Measurements from ENCODE around the gene HES3. TPM values are rescaled to one million over a fixed set of nuclear protein-coding genes. Genes with fewer than 3 reads are reported as not detected.

The HES3 gene
- total RNA-seq, 8 experiments from 2014 or later: 0.37 to 0.66 (median 0.42) TPM; not detected in 5

DNA sequence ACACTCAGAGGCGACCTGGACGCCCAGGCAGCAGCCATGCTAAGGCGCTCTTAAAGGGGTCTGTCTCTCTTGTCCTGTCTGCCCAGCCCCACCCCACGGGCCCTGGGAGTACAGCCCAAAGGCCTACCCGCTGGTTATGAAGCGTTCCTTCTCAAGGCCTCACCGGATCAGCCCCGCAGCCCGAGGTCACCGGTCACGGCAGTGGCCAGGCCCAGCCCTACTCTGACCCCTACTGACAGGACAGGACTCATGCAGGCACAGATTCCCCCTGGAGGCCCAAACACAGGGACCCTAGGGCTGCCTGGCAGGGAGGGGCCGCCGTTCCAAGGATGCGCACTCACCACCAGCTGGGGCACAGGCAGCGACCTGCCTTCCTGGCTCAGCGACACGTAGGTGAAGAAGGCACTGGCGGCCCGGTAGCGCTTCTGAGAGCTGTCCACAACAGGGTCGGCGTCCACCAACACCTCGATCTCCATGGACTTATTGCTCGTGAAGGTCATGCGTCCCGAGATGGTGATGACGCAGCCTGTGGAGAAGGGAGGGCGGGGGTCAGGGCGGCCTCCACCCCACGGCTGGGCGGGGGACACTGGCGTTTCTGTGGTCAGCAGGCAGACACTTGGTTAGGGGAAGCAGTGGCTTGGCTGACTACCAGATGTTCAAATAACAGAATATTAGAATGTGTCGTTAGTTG lies 36.9 kb downstream of the HES3 start:
- H3K4me1 ChIP-seq (replicated peaks in 1 of 2): peaks cover 37 to 40% of the 10 kb centered on the region in 2 donors
- ATAC-seq (replicated peaks in 6 of 8): peak in 3 of 8 experiments; percentile 5 to 15 (median 7)
- in situ Hi-C loops (cut with MboI; ENCODE audit: low pct_unique_long_range_greater_than_20kb in 2 of 9, low sequenced_read_pairs in 9 of 9, unreplicated experiment in 9 of 9): no loop called here
- H3K27ac ChIP-seq: no peak overlapping the region
- WGBS, 10 experiments: 20 to 100% (median 65%) methylated on average over 1 to 9 of the region's 33 CpGs; no CpG with 5 or more reads in 5 of the 10 experiments
- H3K4me3 ChIP-seq: no peak overlapping the region

DNA sequence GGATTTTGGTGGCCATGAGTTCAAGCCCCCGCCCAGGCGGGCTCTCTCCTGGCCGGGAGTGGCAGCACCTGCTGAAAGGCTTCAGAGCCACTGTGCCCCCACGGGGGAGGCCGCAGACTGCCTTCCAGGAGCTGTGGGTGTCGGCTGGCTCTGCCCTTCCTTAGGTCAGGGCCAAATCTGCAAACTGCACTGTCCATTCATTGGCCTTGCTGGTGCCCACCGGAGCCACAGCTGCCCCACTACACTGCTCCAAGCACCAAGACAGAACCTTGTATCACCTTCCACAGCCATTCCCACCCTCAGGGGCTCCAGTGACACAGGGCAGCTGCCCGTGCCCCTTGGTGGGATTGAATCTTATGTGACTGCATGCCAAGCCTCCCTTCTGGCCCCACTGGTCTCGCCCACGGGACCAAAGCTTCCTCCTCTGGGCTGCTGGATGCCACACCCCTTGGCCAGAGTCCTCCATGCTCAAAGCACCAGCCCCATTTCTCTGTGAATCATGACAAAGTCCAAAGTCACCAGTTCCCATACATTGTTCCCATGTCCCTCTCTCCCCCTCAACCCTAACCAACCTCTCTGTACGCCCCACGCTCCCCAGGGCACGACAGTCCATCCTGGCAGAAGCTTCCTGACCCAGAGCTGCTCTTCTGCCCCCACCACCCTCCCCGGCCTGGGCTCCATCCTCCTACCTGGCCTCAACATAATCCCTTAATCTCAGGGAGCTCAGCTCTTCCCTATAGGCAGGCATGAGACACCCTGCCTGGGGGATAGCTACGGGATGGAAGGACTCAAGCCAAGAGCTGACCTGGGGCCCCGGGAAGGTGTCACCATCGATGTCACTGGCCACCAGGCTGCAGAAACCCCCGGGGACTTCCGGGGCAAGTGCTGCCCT lies 37.8 kb downstream of the HES3 start:
- H3K4me3 ChIP-seq: no peak overlapping the region
- 70 to 100% (median 85%) methylated on average over 1 to 10 of the region's 19 CpGs; no CpG with 5 or more reads in 3 of the 10 experiments for WGBS, 10 experiments
- in situ Hi-C loops (cut with MboI; ENCODE audit: low pct_unique_long_range_greater_than_20kb in 2 of 9, low sequenced_read_pairs in 9 of 9, unreplicated experiment in 9 of 9): no loop called here
- no peak overlapping the region for H3K27ac ChIP-seq
- H3K4me1 ChIP-seq (replicated peaks in 1 of 2): peaks cover 30 to 33% of the 10 kb centered on the region in 2 donors
- peak in 1 of 8 experiments; percentile 8 for ATAC-seq (replicated peaks in 6 of 8)

DNA sequence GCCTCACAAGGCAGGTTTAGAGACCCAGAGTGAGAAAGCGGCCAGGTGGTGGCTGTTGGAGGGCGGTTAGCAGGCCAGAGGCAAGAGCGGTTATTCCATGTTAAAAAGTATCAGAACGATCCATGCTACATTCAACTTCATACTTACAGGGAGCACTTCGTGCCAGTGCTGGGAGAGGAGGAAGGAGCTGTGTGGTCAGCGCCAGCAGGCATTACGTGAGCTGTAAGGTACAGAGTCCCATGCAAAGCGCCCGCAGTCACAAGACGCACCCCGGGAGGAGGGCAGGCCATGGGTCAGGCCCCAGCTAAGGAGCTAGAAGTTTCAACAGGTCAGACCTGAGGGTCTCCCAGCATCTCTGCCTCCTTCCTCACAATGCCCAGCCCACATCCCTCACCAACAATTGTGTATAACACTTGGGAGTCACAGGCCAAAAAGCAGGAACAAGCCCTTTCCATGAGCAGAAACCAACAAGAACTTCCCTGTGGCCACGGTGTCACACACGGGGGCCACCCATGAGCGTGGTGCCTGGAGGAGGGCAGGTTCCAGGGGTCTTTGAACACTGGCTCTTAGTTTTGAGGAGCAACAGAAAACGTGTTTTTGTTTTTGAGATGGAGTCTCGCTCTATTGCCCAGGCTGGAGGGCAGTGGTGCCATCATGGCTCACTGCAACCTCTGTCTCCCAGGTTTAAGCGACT lies 38.7 kb downstream of the HES3 start:
- no peak for ATAC-seq (replicated peaks in 6 of 8)
- H3K27ac ChIP-seq: no peak overlapping the region
- peaks cover 20 to 23% of the 10 kb centered on the region in 2 donors for H3K4me1 ChIP-seq (replicated peaks in 1 of 2)
- no peak overlapping the region for H3K4me3 ChIP-seq
- in situ Hi-C loops (cut with MboI; ENCODE audit: low pct_unique_long_range_greater_than_20kb in 2 of 9, low sequenced_read_pairs in 9 of 9, unreplicated experiment in 9 of 9): no loop called here
- WGBS, 10 experiments: 72 to 100% (median 93%) methylated on average over 2 to 13 of the region's 17 CpGs; no CpG with 5 or more reads in 3 of the 10 experiments

DNA sequence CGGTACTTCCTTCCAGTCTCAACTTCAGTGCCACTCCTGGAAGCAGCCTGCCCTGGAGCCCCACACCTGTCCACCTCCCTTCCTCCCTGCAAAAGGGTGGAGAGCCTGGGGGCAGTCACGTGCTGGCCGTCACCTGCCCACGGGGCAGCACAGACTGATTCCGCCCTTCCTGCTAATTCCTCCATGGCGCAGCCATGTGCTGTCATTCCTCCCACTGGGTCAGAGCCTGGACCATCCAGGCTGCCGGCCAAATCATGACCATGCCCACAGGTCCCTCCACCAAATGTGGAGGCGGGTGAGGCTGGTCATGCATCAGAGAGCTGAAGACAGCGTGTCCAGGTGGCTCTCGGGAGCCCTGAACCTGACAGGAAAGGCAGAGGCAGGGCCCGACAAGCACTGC lies 41.4 kb downstream of the HES3 start:
- peaks cover 4 to 9% of the 10 kb centered on the region in 2 donors for H3K4me1 ChIP-seq (replicated peaks in 1 of 2)
- in situ Hi-C loops (cut with MboI; ENCODE audit: low pct_unique_long_range_greater_than_20kb in 2 of 9, low sequenced_read_pairs in 9 of 9, unreplicated experiment in 9 of 9): no loop called here
- no peak overlapping the region for H3K4me3 ChIP-seq
- 67 to 100% (median 91%) methylated on average over 1 to 8 of the region's 11 CpGs; no CpG with 5 or more reads in 4 of the 10 experiments for WGBS, 10 experiments
- no peak for ATAC-seq (replicated peaks in 6 of 8)
- H3K27ac ChIP-seq: no peak overlapping the region

DNA sequence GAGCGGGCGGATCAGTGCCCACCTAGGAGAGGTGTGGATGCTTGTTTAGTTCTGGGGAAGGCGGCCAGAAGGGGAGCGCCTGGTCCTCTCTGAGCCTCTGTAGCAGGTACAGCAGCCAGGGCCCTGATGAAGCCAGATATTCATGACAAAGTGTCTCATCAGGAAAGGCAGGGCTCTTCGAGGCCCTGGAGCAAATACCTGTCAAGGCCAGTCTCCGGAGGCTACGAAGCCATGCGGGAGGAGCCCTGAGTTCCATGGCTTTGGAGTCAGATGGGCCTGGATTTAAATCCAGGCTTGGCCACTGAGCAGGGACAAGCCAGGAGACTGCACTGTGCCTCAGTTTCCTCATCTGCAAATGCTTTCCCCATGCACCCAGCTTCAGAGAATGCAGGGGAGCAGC lies 42.3 kb downstream of the HES3 start:
- Histone ChIP-seq H3K4me1 (replicated peaks in 1 of 2) (peaks cover 0 to 2% of the 10 kb centered on the region in 2 donors), H3K4me3 (no peak overlapping the region), H3K27ac (no peak overlapping the region)
- ATAC-seq (replicated peaks in 6 of 8): no peak
- in situ Hi-C loops (cut with MboI; ENCODE audit: low pct_unique_long_range_greater_than_20kb in 2 of 9, low sequenced_read_pairs in 9 of 9, unreplicated experiment in 9 of 9): no loop called here
- 80 to 100% (median 100%) methylated on average over 1 to 7 of the region's 8 CpGs; no CpG with 5 or more reads in 3 of the 10 experiments for whole genome bisulfite sequencing, 10 experiments

DNA sequence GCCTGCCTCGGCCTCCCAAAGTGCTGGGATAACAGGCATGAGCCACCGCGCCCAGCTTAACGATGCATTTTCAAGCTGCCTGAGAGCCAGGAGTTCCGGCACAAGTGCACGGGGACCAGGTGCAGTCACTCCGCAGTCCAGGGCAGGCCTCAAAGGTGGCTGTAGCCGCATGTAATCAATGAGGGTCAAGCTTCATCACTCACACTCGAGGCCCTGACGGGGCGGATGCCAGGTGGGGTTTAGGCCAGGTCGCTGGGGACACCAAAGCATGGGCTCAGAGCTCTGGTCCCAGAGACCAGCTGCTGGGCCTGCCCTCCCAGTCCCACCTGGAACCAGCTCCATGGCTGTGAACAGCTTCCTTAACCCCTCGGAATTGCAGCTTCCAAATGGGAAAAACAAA lies 43.0 kb downstream of the HES3 start:
- ATAC-seq (replicated peaks in 6 of 8): no peak
- 65 to 100% (median 90%) methylated on average over 1 to 11 of the region's 13 CpGs; no CpG with 5 or more reads in 2 of the 10 experiments for WGBS, 10 experiments
- H3K27ac ChIP-seq: no peak overlapping the region
- no peak overlapping the region for H3K4me3 ChIP-seq
- in situ Hi-C loops (cut with MboI; ENCODE audit: low pct_unique_long_range_greater_than_20kb in 2 of 9, low sequenced_read_pairs in 9 of 9, unreplicated experiment in 9 of 9): no loop called here
- peaks cover 0 to 2% of the 10 kb centered on the region in 2 donors for H3K4me1 ChIP-seq (replicated peaks in 1 of 2)

DNA sequence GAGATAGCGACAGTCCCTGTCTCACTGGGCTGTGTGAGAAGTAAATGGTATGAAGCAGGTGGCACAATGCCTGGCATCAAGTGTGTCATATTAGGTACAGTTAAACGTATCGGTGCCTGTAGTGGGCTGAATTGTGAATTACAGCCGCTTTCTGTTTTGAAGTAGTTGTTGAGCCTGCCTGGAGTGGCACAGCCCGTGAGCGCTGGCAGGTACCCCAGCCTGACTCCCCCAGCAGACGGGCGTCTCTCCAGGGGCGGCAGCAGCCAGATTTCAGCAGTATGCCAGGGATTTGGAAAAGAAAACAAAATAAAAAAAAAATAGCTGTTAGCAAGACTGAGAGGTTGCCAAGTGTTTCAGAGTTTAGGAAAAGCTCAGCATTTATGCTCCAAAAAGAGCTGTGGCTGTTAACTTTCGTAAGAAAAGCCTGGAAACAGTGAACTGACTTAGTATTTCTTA lies 43.5 kb downstream of the HES3 start:
- Histone ChIP-seq H3K27ac (no peak overlapping the region), H3K4me1 (replicated peaks in 1 of 2) (peaks cover 0 to 2% of the 10 kb centered on the region in 2 donors), H3K4me3 (no peak overlapping the region)
- WGBS, 10 experiments: 77 to 100% (median 86%) methylated on average over 2 to 8 of the region's 10 CpGs; no CpG with 5 or more reads in 2 of the 10 experiments
- ATAC-seq (replicated peaks in 6 of 8): no peak
- in situ Hi-C loops (cut with MboI; ENCODE audit: low pct_unique_long_range_greater_than_20kb in 2 of 9, low sequenced_read_pairs in 9 of 9, unreplicated experiment in 9 of 9): no loop called here

DNA sequence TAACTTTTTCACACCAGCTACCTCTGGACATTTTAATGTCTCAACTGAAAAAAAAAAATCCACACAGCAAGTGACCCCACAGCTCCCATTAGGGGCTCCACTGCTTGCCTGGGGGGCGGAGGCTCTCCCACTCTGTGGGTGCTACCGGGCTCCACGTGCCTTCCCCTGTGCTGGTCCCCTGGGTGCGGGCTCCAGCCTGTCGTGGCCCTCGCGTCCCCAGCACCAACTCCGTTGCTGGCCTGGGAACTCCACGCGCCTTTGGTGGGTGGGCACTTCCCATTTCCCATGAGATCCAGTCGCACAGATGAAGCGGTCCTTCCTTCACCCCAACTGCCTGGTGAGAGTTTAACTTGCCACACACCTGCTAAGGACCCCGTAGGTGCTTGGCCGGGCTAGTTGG lies 44.0 kb downstream of the HES3 start:
- 93 to 100% (median 97%) methylated on average over 3 to 10 of the region's 14 CpGs; no CpG with 5 or more reads in 5 of the 10 experiments for WGBS, 10 experiments
- Histone ChIP-seq H3K4me1 (replicated peaks in 1 of 2) (peaks cover 0 to 2% of the 10 kb centered on the region in 2 donors), H3K4me3 (no peak overlapping the region), H3K27ac (no peak overlapping the region)
- in situ Hi-C loops (cut with MboI; ENCODE audit: low pct_unique_long_range_greater_than_20kb in 2 of 9, low sequenced_read_pairs in 9 of 9, unreplicated experiment in 9 of 9): no loop called here
- ATAC-seq (replicated peaks in 6 of 8): no peak

DNA sequence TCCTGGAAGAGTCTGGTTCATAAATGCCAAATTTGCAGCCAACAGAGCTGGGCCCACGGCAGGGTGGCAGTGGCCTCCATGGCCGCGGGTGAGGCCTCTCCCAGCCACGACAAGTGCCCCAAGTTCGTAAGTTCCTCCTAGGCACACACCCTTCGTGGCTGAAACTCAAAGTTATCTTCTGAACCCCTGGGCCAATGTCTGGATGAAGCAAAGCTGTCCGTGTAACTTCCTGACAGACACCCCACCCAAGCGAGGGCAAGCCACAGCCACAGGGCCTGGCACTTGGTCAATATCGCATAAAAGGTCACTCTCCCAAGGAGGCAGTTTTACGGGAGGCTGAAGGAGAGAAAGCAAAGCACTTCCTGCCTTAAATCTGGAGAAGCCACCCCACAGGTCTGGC lies 44.7 kb downstream of the HES3 start:
- H3K4me3 ChIP-seq: no peak overlapping the region
- in situ Hi-C loops (cut with MboI; ENCODE audit: low pct_unique_long_range_greater_than_20kb in 2 of 9, low sequenced_read_pairs in 9 of 9, unreplicated experiment in 9 of 9): no loop called here
- no peak for ATAC-seq (replicated peaks in 6 of 8)
- H3K4me1 ChIP-seq (replicated peaks in 1 of 2): peaks cover 0 to 2% of the 10 kb centered on the region in 2 donors
- no peak overlapping the region for H3K27ac ChIP-seq
- WGBS, 10 experiments: 39 to 95% (median 93%) methylated on average over 3 to 10 of the region's 10 CpGs; no CpG with 5 or more reads in 2 of the 10 experiments

DNA sequence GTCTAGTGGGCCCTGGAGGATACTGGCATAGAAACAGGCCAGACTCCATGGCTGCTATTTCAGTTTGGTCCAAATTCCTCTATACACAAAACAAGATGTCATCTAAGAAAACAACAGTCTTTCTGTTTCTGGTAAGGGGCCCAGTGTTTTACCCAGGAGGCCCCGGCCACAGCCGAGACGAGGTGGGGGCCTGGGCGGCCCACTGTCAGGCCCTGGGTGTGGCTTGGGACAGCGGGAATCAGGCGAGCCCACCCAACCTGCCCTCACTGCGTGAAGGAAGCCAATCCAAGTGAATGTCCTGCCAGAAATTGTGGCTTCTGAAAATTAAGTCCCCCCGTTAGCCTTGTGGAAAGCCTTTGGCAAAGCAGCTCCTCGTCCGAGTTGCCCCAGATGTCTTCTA lies 48.1 kb downstream of the HES3 start:
- Histone ChIP-seq H3K4me3 (no peak overlapping the region), H3K27ac (no peak overlapping the region), H3K4me1 (replicated peaks in 1 of 2) (no peaks in the 10 kb centered on the region)
- in situ Hi-C loops (cut with MboI; ENCODE audit: low pct_unique_long_range_greater_than_20kb in 2 of 9, low sequenced_read_pairs in 9 of 9, unreplicated experiment in 9 of 9): no loop called here
- 40 to 96% (median 81%) methylated on average over 1 to 10 of the region's 10 CpGs; no CpG with 5 or more reads in 1 of the 10 experiments for WGBS, 10 experiments
- peak in 1 of 8 experiments; percentile 22 for ATAC-seq (replicated peaks in 6 of 8)

DNA sequence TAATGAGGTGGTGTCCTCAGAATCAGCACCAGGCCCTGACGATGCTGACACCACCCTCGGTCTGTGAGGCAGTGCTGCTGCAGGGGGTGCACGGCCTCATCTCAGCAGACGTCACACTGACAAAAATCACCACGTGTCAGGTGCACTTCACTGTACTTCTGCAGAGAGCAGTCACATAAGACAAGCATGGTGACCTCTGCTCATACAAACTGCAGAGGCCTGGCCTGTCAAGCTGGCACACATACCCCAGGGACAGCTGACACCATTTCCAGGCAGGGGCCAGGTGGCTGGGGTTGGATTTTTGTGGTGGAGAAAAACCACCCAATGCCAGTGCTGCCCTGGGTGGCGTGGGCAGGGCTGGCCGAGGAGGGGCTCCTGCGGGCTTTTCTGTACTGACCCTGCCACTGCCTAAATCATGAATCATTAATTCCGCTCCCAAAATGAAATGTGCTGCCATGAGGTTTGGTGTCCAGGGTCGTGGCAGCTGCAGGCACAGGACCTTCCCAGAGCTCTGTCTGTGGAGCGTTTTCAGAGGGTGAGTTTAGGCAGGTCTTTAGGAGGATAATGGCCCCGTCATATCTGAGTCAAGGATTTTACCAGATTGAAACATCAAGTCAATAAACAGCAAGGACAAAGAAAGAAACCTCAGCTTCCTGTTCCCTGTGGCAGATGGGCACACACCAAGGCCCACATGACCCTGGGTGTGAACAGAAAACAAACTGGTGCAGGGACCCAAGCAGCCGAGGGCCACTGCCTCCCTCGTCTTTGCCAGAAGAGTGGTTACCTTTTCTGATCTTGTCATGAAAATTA lies 50.3 kb downstream of the HES3 start:
- no peak overlapping the region for H3K4me3 ChIP-seq
- in situ Hi-C loops (cut with MboI; ENCODE audit: low pct_unique_long_range_greater_than_20kb in 2 of 9, low sequenced_read_pairs in 9 of 9, unreplicated experiment in 9 of 9): no loop called here
- no peaks in the 10 kb centered on the region for H3K4me1 ChIP-seq (replicated peaks in 1 of 2)
- no peak for ATAC-seq (replicated peaks in 6 of 8)
- no peak overlapping the region for H3K27ac ChIP-seq
- WGBS, 10 experiments: 73 to 100% (median 86%) methylated on average over 2 to 13 of the region's 14 CpGs; no CpG with 5 or more reads in 2 of the 10 experiments

DNA sequence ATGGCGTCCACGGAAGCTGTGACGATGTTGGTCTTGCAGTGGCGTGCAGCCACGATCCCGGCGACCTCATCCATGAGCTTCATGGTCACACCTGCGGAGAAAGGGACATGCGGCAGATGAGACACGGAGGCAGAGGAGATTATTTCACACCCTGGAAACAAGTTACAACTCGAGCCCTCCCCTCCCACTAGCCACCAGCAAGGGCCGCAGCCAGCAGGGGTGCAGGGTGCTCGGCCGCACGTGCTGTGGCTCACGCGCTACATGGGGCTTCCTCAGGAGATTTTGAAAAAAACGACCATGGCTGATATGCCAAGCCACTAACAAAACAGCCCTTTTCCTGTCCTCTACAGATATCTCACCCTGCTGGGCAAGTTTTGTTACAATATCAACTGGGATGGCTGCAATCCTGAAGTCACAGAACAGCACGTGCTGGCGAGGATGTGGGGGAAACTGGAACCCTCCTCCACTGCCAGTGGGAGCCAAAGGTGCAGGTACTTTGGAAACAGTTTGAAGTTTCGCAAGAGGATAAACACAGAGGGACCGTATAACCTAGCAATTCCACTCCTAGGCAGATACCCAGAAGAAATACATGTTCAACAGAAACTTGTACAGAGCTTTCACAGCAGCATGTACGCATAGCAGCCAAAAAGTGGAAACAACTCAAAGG lies 51.0 kb downstream of the HES3 start:
- no peaks in the 10 kb centered on the region for H3K4me1 ChIP-seq (replicated peaks in 1 of 2)
- ATAC-seq (replicated peaks in 6 of 8): no peak
- H3K27ac ChIP-seq: no peak overlapping the region
- 78 to 100% (median 91%) methylated on average over 2 to 21 of the region's 23 CpGs for WGBS, 10 experiments
- no peak overlapping the region for H3K4me3 ChIP-seq
- in situ Hi-C loops (cut with MboI; ENCODE audit: low pct_unique_long_range_greater_than_20kb in 2 of 9, low sequenced_read_pairs in 9 of 9, unreplicated experiment in 9 of 9): no loop called here

Data from motor neuron (in vitro differentiated cells).